IPS-18a (cell line): ENCODE measurements around the gene CCDC191.

Source experiments
- H3K27ac ChIP-seq: one replicate; pipeline ENCODE4 v1.5.1; 2013; ENCODE audit warnings: low read length
- H3K27me3 ChIP-seq: one replicate; pipeline ENCODE4 v1.6.1; 2013; ENCODE audit warnings: mild to moderate bottlenecking, low read length; ENCODE audit not compliant: control insufficient read depth, insufficient read depth
- H3K36me3 ChIP-seq: one replicate; pipeline ENCODE4 v1.6.1; 2013; ENCODE audit warnings: low read depth, low read length; ENCODE audit not compliant: control insufficient read depth
- H3K4me1 ChIP-seq: one replicate; pipeline ENCODE4 v1.6.1; 2013; ENCODE audit warnings: low read depth, low read length; ENCODE audit not compliant: control insufficient read depth
- H3K4me3 ChIP-seq: one replicate; pipeline ENCODE4 v1.5.1; 2013; ENCODE audit warnings: low read length
- H3K9ac ChIP-seq: one replicate; pipeline ENCODE4 v1.6.1; 2013; ENCODE audit warnings: mild to moderate bottlenecking, low read length, moderate library complexity
- H3K9me3 ChIP-seq: one replicate; pipeline ENCODE4 v1.6.1; 2013; ENCODE audit warnings: low read depth, low read length; ENCODE audit not compliant: control insufficient read depth

Gene CCDC191, protein sequence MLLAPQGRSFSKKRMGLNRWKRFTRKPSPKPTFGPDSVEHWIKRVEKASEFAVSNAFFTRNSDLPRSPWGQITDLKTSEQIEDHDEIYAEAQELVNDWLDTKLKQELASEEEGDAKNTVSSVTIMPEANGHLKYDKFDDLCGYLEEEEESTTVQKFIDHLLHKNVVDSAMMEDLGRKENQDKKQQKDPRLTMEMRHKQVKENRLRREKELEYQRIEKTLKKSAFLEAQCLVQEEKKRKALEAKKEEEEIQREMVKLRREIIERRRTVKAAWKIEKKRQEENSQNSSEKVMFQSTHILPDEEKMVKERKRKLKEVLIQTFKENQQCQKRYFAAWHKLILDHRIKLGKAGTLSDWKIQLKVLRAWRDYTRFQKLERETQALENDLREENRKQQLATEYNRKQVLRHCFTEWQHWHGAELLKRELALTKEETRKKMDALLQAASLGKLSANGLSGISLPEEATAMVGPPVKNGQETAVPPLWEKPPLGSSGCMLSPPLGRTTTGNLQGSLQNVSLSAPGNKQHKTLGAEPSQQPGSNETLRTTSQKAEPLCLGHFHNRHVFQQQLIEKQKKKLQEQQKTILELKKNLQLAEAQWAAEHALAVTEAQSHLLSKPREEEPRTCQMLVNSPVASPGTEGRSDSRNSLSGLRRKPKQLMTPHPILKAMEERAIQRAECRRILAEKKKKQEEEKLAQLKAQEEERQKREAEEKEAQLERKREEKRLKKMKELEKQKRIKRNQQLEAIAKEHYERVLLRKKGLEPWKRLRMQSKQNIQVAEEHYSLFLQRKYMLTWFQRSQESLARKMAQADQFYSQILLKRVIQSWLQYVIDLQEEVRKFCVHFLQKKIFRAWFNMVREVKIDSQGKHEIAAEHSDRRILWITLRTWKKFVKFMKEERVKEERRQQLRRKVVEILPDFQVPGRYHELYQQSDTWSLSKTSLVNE

DNA sequence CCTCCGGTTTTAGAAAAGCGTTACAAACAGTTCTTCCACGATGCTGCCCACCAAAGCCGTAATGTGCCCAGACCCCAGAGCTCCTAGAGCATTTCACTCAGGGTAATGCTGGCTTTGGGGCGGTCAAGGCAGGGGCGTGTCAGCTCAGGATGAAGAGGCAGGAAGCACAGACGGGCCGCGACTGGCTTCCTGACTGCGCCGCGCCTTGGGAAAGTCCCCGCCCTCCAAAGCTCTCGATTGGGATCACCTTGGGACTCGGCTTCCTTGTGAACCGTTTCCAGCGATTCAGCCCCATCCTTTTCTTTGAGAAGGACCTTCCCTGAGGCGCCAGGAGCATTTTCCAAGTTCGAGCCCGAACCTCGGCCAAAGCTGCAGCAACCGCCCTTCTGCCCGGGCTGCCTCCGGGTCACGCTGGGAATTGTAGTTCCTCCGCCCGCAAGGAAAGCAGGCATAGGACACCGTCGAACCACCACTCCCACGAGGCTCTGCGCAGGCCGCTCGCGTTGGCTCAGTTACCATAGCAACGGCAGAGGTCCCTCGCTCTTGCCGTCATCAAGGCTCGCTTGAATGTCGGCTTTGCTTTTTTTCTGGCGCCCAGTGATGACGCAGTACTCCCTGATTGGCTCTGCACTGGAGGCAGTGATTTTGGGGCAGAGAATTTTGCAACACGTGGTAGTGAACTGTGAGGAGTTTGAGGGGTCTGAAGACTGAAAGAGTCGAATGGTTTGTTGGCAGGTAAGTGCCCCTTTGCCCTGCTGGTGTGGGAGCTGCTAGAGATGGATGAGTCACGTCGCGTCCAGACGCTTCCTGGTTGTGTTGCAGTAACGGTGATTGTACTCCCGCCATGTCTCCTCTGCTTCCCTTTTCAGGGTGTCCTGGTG is at the start of gene CCDC191, which contains the start of gene QTRT2:
Gene CCDC191 (minus strand): TSS at position 397 of the 881 bp plus-strand sequence. CDS start 60 bp downstream, at position 337.
Gene QTRT2 (plus strand): TSS at position 608 of the 881 bp plus-strand sequence. CDS start 8,521 bp downstream, outside the sequence.
- Histone ChIP-seq H3K9ac (peak within 1 kb of the TSS; percentile 76), H3K27ac (peak within 1 kb of the TSS; percentile 38), H3K27me3 (no peaks in the 10 kb centered on the region), H3K4me3 (peak within 1 kb of the TSS; percentile 80), H3K4me1 (no peaks in the 10 kb centered on the region), H3K9me3 (no peaks in the 10 kb centered on the region), H3K36me3 (no peaks in the 10 kb centered on the region)

DNA sequence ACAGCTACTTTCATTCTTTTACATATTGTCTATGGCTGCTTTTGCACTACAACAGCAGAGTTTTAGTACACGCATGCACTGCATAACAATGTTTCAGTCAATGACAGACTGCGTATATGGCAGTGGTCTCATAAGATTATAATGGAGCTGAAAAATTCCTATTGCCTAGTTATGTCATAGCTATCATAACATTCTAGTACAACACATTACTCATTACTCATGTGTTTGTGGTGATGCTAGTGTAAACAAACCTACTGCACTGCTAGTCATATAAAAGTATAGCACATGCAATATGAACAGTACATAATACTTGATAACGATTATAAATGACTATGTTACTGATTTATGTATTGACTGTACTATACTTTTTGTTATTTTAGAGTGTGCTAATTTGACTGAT is 48.1 kb upstream of the CCDC191 start:
- Histone ChIP-seq H3K9me3 (no peaks in the 10 kb centered on the region), H3K9ac (no peak overlapping the region), H3K27ac (no peak overlapping the region), H3K4me3 (no peak overlapping the region), H3K4me1 (peaks cover 7% of the 10 kb centered on the region), H3K27me3 (no peaks in the 10 kb centered on the region), H3K36me3 (no peaks in the 10 kb centered on the region)

DNA sequence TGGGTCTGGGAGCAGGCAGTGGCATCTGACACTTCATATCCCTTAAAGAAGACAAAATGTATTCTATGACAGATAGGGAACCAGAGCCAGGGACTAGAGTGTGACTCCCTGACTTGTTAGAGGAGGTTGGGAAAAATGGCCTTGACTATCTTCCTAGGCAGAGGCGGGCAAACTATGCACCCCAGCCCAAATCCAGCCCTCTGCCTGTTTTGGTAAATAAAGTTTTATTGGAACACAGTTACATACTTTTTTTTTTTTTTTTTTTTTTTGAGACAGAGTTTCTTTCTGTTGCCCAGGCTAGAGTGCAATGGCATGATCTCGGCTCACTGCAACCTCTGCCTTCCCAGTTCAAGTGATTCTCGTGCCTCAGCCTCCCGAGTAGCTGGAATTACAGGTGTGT is 47.5 kb upstream of the CCDC191 start:
- no peaks in the 10 kb centered on the region for H3K9me3 ChIP-seq
- peaks cover 6% of the 10 kb centered on the region for H3K4me1 ChIP-seq
- H3K27me3 ChIP-seq: no peaks in the 10 kb centered on the region
- no peak overlapping the region for H3K4me3 ChIP-seq
- no peaks in the 10 kb centered on the region for H3K36me3 ChIP-seq
- no peak overlapping the region for H3K9ac ChIP-seq
- H3K27ac ChIP-seq: no peak overlapping the region

DNA sequence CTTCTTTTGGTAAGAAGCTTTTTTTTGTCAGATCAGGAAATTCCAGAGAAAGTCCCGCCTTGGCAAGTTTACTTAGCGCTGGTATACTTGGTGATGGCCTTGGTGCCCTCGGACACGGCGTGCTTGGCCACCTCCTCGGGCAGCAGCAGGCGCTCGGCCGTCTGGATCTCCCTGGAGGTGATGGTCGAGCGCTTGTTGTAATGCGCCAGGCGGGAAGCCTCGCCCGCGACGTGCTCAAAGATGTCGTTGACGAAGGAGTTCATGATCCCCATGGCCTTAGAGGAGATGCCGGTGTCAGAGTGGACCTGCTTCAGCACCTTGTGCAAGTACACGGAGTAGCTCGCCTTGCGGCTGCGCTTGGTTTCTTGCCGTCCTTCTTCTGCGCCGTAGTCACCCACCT is 46.9 kb upstream of the CCDC191 start:
- no peaks in the 10 kb centered on the region for H3K36me3 ChIP-seq
- no peaks in the 10 kb centered on the region for H3K9me3 ChIP-seq
- no peak overlapping the region for H3K4me3 ChIP-seq
- no peaks in the 10 kb centered on the region for H3K27me3 ChIP-seq
- H3K27ac ChIP-seq: no peak overlapping the region
- peaks cover 6% of the 10 kb centered on the region for H3K4me1 ChIP-seq
- no peak overlapping the region for H3K9ac ChIP-seq

DNA sequence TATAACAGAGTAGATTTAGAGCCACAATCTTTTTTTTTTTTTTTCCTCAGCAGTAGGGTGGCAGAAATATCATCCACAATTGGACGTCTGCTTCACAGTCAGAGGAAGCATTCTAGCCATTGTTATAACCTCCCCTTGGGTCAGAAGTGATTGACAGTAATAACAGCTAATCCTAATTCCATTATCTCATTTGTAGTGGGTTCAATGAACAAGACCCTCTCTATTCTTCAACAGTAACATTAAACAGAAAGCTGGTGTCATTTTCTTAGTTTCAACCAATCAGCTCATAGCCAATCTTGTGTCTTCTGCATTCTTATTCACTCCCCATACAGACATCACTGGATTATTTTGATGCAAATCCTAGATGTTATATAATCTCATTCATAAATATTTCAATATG is 44.8 kb upstream of the CCDC191 start:
- no peaks in the 10 kb centered on the region for H3K9me3 ChIP-seq
- H3K27me3 ChIP-seq: no peaks in the 10 kb centered on the region
- no peak overlapping the region for H3K27ac ChIP-seq
- H3K4me1 ChIP-seq: peaks cover 6% of the 10 kb centered on the region
- no peak overlapping the region for H3K4me3 ChIP-seq
- no peak overlapping the region for H3K9ac ChIP-seq
- H3K36me3 ChIP-seq: no peaks in the 10 kb centered on the region

DNA sequence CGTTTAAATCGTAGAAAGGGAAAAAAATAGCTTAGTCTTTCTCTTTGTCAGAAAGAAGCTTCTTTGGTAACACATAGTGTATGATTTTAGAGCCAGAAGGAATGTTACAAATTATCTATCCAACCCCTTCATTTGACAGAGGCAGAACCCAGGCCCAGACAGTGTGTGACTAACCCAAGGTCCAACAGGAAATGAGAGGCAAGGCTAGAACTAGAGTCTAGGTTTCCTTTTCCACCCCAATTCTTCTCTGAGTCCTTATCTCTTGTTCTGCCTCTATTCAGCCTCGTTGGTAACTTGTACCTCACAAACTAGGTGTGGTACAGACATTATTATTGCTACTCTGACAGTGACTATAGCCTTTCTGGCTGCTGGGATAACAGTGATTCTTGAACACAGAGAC is 39.5 kb upstream of the CCDC191 start:
- Histone ChIP-seq H3K27me3 (no peaks in the 10 kb centered on the region), H3K36me3 (no peaks in the 10 kb centered on the region), H3K4me1 (peaks cover 5% of the 10 kb centered on the region), H3K9ac (no peak overlapping the region), H3K9me3 (no peaks in the 10 kb centered on the region), H3K4me3 (no peak overlapping the region), H3K27ac (no peak overlapping the region)

- Histone ChIP-seq H3K9ac (no peak overlapping the region), H3K27me3 (no peaks in the 10 kb centered on the region), H3K36me3 (no peaks in the 10 kb centered on the region), H3K9me3 (no peaks in the 10 kb centered on the region), H3K4me3 (no peak overlapping the region), H3K4me1 (peaks cover 5% of the 10 kb centered on the region), H3K27ac (no peak overlapping the region)
Observed at GRCh38 chr3:114093596-114093995, 37.3 kb upstream of the CCDC191 start.

DNA sequence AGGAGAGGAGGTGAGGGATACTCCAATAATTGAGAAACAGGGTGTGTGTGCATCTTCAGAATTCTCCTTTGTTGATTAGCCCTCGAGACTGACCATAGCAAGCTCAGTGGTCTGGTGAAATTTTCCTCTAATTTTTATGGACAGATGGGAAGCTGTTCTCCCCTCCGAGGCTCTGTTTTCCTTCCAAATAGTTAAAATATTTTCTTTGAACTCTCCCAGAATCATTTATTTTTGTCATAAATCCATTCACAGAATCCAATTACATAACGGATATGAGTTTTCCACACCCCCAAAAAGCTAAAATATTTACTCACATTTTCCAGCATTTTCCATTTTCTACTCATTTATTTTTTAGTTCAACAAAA is 36.7 kb upstream of the CCDC191 start:
- H3K4me3 ChIP-seq: no peak overlapping the region
- H3K4me1 ChIP-seq: peaks cover 5% of the 10 kb centered on the region
- H3K27me3 ChIP-seq: no peaks in the 10 kb centered on the region
- no peak overlapping the region for H3K27ac ChIP-seq
- H3K9ac ChIP-seq: no peak overlapping the region
- peaks cover 1% of the 10 kb centered on the region for H3K36me3 ChIP-seq
- H3K9me3 ChIP-seq: no peaks in the 10 kb centered on the region

DNA sequence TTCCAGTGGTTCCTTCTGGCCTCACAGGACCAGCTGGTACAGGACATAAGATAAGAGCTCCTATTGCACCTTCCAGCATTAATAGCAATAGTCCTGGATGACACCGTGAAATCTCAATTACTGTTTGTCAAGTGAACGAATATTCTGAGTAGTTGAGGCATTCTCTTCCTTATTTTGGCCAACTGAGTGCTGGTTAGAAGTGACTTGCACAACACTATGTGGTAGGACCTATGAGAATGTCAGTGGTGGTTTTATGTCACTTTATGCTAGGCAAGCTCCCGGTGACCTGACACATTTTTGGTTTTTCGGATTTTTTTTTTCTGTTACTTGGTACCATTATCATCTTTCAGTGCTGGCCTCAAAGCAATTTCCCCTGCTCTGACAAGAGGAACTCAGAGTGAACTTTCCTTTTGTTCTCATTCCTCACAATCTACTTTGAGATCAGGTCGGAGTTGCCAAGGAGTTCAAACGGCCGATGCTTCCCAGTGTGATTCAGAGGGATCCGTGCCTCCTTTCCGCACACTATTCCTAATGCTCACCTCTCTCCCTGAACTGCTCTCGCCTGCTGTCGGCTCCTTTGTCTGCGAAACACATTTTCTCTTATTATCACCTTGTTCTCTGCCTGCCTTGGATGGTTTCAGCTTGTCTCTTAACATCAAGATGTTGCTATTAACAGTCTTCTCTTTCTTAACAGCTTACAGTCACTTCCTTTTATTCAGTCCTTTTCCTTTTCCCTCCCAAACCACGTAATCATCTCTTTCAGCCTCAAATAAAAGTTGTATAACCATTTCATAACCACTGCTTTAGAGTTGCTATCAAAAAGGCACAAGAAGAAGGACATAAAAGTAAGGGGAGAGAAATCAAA is 36.1 kb upstream of the CCDC191 start:
- Histone ChIP-seq H3K4me1 (peaks cover 5% of the 10 kb centered on the region), H3K9ac (no peak overlapping the region), H3K9me3 (no peaks in the 10 kb centered on the region), H3K27me3 (no peaks in the 10 kb centered on the region), H3K4me3 (no peak overlapping the region), H3K36me3 (peaks cover 6% of the 10 kb centered on the region), H3K27ac (no peak overlapping the region)

- H3K9me3 ChIP-seq: no peaks in the 10 kb centered on the region
- H3K36me3 ChIP-seq: peaks cover 29% of the 10 kb centered on the region
- no peaks in the 10 kb centered on the region for H3K27me3 ChIP-seq
- no peaks in the 10 kb centered on the region for H3K4me1 ChIP-seq
- no peak overlapping the region for H3K9ac ChIP-seq
- H3K27ac ChIP-seq: no peak overlapping the region
- no peak overlapping the region for H3K4me3 ChIP-seq
Observed at GRCh38 chr3:114089675-114090074, 33.3 kb upstream of the CCDC191 start.
